HCT116 (cell line): ENCODE results near the gene PNISR. TPM values are rescaled to one million over a fixed set of nuclear protein-coding genes. Genes with fewer than 3 reads are reported as not detected.

ENCODE experiments used
- ATAC-seq: fragments of 200-7000 bp; cut with Tn5 transposase; 2 replicates; pipeline ENCODE4 v1.9.1; 2020; ENCODE audit warnings: mild to moderate bottlenecking, moderate library complexity
- BruUV-seq: library from RNA; stranded (reverse); fragments of 400-500 nt; replicated peaks from 2 replicates; lab custom pipeline; 2021; lab: Mats Ljungman, UMichigan
- CTCF ChIA-PET: fragments of 300-600 bp; sonication (Branson Sonifier 250); formaldehyde crosslinking; loops from one replicate; lab custom pipeline; 2021; ENCODE audit warnings: antibody characterized with exemption; lab: Charles Lee
- POLR2A ChIA-PET: fragments of 300-600, 350-600 bp; sonication (Branson Sonifier 250); formaldehyde crosslinking; loops from one replicate; lab custom pipeline; 2021; ENCODE audit warnings: antibody characterized with exemption; lab: Charles Lee
- RAD21 ChIA-PET, 2 experiments: fragments of 300-600 bp; sonication (Branson Sonifier 250); formaldehyde crosslinking; loops; one replicate each; lab custom pipeline; 2023; ENCODE audit warnings: low total read pairs in 2 of 2; ENCODE audit not compliant: uncharacterized antibody in 2 of 2, unreplicated experiment in 2 of 2, low non-redundant PET in 1 of 2; lab: Charles Lee
- DNase-seq: peaks from one replicate; pipeline ENCODE4 v3.0.0-alpha.2; 2010; ENCODE audit warnings: low read depth, low spot score
- H2AFZ ChIP-seq: fragments of 200-600 bp; shearing (Covaris generic), sonication (generic); 2 replicates; pipeline ENCODE4 v1.6.1; 2017; ENCODE audit warnings: low read depth, mixed run types, mixed read lengths, antibody characterized with exemption, low read length; ENCODE audit not compliant: poor library complexity, severe bottlenecking
- H3K27ac ChIP-seq: 2 replicates; pipeline ENCODE4 v1.5.1; 2012; ENCODE audit warnings: low read depth, low read length
- H3K27me3 ChIP-seq: fragments of 200-600 bp; sonication (generic); 2 replicates; pipeline ENCODE4 v1.6.1; 2016; ENCODE audit warnings: mixed run types, low read length, mixed read lengths; ENCODE audit not compliant: insufficient read depth
- H3K36me3 ChIP-seq, 2 experiments: fragments of 200-500 bp in 1 of 2; fragments of 200-600 bp in 1 of 2; sonication (Bioruptor generic) in 1 of 2; sonication (generic) in 1 of 2; 2 replicates each; pipeline versions ENCODE4 v1.5.1 to v1.6.1; 2014 to 2016; ENCODE audit warnings: low read length in 2 of 2, inconsistent platforms in 1 of 2, mixed read lengths in 1 of 2, mixed run types in 1 of 2; ENCODE audit not compliant: insufficient read depth in 2 of 2, control insufficient read depth in 1 of 2
- H3K4me1 ChIP-seq, 2 experiments: fragments of 200-600 bp in 1 of 2; sonication (generic) in 1 of 2; 2 replicates each; pipeline versions ENCODE4 v1.5.1 to v1.6.1; 2012 to 2017; ENCODE audit warnings: low read length in 2 of 2, inconsistent platforms in 1 of 2, mild to moderate bottlenecking in 1 of 2, mixed read lengths in 1 of 2, mixed run types in 1 of 2, moderate library complexity in 1 of 2; ENCODE audit not compliant: insufficient read depth in 2 of 2, control insufficient read depth in 1 of 2
- H3K4me2 ChIP-seq: fragments of 200-600 bp; sonication (generic); 2 replicates; pipeline ENCODE4 v1.6.1; 2017; ENCODE audit warnings: mixed run types, low read length, mixed read lengths
- H3K4me3 ChIP-seq, 2 experiments: fragments of 200-600 bp in 1 of 2; sonication (generic) in 1 of 2; replicated peaks in 1 of 2; 2 replicates each; pipeline ENCODE4 v1.5.1; 2011 to 2016; ENCODE audit warnings: low read length in 2 of 2, control low read depth in 1 of 2, low read depth in 1 of 2, mild to moderate bottlenecking in 1 of 2, mixed read lengths in 1 of 2, mixed run types in 1 of 2
- H3K79me2 ChIP-seq: fragments of 200-600 bp; sonication (generic); 2 replicates; pipeline ENCODE4 v1.6.1; 2017; ENCODE audit warnings: mild to moderate bottlenecking, mixed run types, low read length, moderate library complexity, mixed read lengths; ENCODE audit not compliant: insufficient read depth
- H3K9ac ChIP-seq: fragments of 200-600 bp; sonication (generic); 2 replicates; pipeline ENCODE4 v1.6.1; 2016; ENCODE audit warnings: low read length, mixed read lengths
- H3K9me2 ChIP-seq: fragments of 200-600 bp; sonication (generic), shearing (Covaris generic); 2 replicates; pipeline ENCODE4 v1.6.1; 2017; ENCODE audit warnings: mixed run types, mild to moderate bottlenecking, moderate library complexity; ENCODE audit not compliant: insufficient read depth
- H3K9me3 ChIP-seq, 2 experiments: fragments of 200-500 bp in 1 of 2; fragments of 200-600 bp in 1 of 2; sonication (Bioruptor generic) in 1 of 2; sonication (generic) in 1 of 2; 2 replicates each; pipeline ENCODE4 v1.6.1; 2014 to 2017; ENCODE audit warnings: low read length in 2 of 2, mixed read lengths in 2 of 2, inconsistent platforms in 1 of 2, low read depth in 1 of 2, mild to moderate bottlenecking in 1 of 2, mixed run types in 1 of 2, moderate library complexity in 1 of 2; ENCODE audit not compliant: control insufficient read depth in 1 of 2, insufficient read depth in 1 of 2
- H4K20me1 ChIP-seq: fragments of 200-600 bp; sonication (generic), shearing (Covaris generic); 2 replicates; pipeline ENCODE4 v1.6.1; 2017; ENCODE audit warnings: mixed run types, mild to moderate bottlenecking, moderate library complexity; ENCODE audit not compliant: insufficient read depth
- CBX3 ChIP-seq: IDR thresholded peaks from 2 replicates; pipeline ENCODE4 v1.6.1; 2012; ENCODE audit warnings: low read depth
- EGR1 ChIP-seq: IDR thresholded peaks from 2 replicates; pipeline ENCODE4 v1.6.1; 2012; ENCODE audit warnings: low read depth
- ELF1 ChIP-seq: IDR thresholded peaks from 2 replicates; pipeline ENCODE4 v1.6.1; 2012; ENCODE audit warnings: low read depth, borderline replicate concordance
- EZH2 ChIP-seq: fragments of 200-600 bp; sonication (generic); IDR thresholded peaks from 2 replicates; pipeline ENCODE4 v1.6.1; 2017; ENCODE audit warnings: antibody characterized with exemption, mixed run types
- FOSL1 ChIP-seq: IDR thresholded peaks from 2 replicates; pipeline ENCODE4 v1.6.1; 2012; ENCODE audit warnings: low read depth
- JUND ChIP-seq: IDR thresholded peaks from 2 replicates; pipeline ENCODE4 v1.6.1; 2012
- POLR2A ChIP-seq: IDR thresholded peaks from 2 replicates; pipeline ENCODE4 v1.7.0; 2011; ENCODE audit warnings: borderline replicate concordance; ENCODE audit not compliant: insufficient read depth, insufficient read length; ENCODE audit errors: extremely low read depth
- POLR2AphosphoS5 ChIP-seq: IDR thresholded peaks from 2 replicates; pipeline ENCODE4 v1.6.1; 2011; ENCODE audit warnings: mild to moderate bottlenecking, low read depth, low read length, moderate library complexity
- RAD21 ChIP-seq: IDR thresholded peaks from 2 replicates; pipeline ENCODE4 v1.6.1; 2012; ENCODE audit warnings: low read depth, mild to moderate bottlenecking
- SIN3A ChIP-seq: IDR thresholded peaks from 2 replicates; pipeline ENCODE4 v1.6.1; 2012; ENCODE audit warnings: low read depth
- SP1 ChIP-seq: IDR thresholded peaks from 2 replicates; pipeline ENCODE4 v1.6.1; 2012; ENCODE audit warnings: low read depth
- SRF ChIP-seq: IDR thresholded peaks from 2 replicates; pipeline ENCODE4 v1.6.1; 2012; ENCODE audit warnings: low read depth
- TCF7L2 ChIP-seq: IDR thresholded peaks from 2 replicates; pipeline ENCODE4 v1.7.0; 2011; ENCODE audit warnings: borderline replicate concordance, inconsistent platforms; ENCODE audit not compliant: insufficient read depth, insufficient read length; ENCODE audit errors: extremely low read depth
- YY1 ChIP-seq: IDR thresholded peaks from 2 replicates; pipeline ENCODE4 v1.6.1; 2011; ENCODE audit warnings: low read length, low read depth, moderate library complexity, mild to moderate bottlenecking; ENCODE audit not compliant: insufficient replicate concordance; ENCODE audit errors: extremely low read depth
- ZFX ChIP-seq: fragments of 450-650 bp; IDR thresholded peaks from 2 replicates; pipeline ENCODE4 v1.6.1; 2017
- ZNF274 ChIP-seq: fragments of 200-500 bp; sonication (Bioruptor generic); IDR thresholded peaks from 2 replicates; pipeline ENCODE4 v1.6.1; 2014; ENCODE audit warnings: mild to moderate bottlenecking, low read depth, low read length, inconsistent platforms
- intact Hi-C: fragments of 100-400 bp; cut with micrococcal nuclease; formaldehyde crosslinking; loops from 2 replicates; pipeline ENCODE4 v1.10.0; 2022
- total RNA-seq: library from RNA; stranded (reverse); gene quantifications from one replicate; pipeline ENCODE4 v1.2.1, GENCODE V29; 2021; ENCODE audit not compliant: unreplicated experiment
- TF ChIP-seq, protein P1 (sequence below), 3 experiments: fragments of 200-600 bp in 1 of 3; sonication (generic) in 1 of 3; IDR thresholded peaks in 2 of 3; conservative IDR thresholded peaks in 1 of 3; 2 replicates each; pipeline ENCODE4 v1.5.1; 2012 to 2017; ENCODE audit warnings: low read depth in 2 of 3, low read length in 2 of 3, antibody characterized with exemption in 1 of 3, borderline replicate concordance in 1 of 3, control low read depth in 1 of 3, mild to moderate bottlenecking in 1 of 3, mixed read lengths in 1 of 3, mixed run types in 1 of 3, moderate library complexity in 1 of 3; ENCODE audit not compliant: insufficient read depth in 1 of 3
- TF ChIP-seq, protein P2 (sequence below): IDR thresholded peaks from 2 replicates; pipeline ENCODE4 v1.6.1; 2012; ENCODE audit warnings: low read depth
- TF ChIP-seq, protein P3 (sequence below): IDR thresholded peaks from 2 replicates; pipeline ENCODE4 v1.6.1; 2012

The PNISR gene
- total RNA-seq, 1 experiment from 2014 or later = 97.1 TPM

DNA sequence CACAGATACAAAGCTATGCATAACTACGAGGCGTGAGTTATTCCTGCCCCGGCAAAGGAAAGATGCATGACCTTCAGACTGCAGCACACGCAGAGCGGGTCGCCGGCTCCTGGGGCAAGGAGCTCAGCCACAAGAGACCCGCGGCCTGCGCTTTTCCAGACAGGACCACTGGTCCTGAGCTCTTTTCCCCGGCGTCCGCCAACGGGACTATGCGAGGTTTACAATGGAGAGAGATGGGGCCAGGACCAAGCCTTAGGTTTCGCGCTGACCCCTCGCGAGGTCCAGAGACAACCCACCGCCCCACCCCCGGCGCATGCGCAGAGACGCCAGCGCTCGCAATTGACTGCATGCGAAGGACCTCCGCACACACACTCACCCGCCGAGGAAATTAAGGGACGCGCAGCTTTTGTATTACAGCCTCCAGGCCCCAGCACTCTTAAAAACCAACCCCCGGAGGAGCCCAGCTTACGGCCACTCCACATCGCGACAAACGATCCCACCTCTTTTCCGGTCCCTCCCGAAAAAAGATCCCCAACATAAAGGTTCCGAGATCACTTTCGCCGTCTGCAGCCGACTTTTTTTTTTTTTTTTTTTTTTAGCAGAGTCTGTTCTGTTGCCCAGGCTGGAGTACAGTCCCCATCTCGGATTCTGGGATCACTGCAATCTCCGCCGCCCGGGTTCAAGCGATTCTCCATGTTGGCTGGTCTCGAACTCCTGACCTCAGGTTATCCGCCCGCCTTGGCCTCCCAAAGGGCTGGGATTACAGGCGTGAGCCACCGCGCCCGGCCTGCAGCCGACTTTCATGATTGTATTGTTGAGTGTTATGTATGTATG lies 31.2 kb downstream of the PNISR start, which contains the start of gene COQ3 (continued):
- TF ChIP-seq SIN3A (peak; percentile 16; the same call in 1 of the 2 replicates), TCF7L2 (no peak), YY1 (peak; percentile 82), SP1 (no peak), RAD21 (no peak)

DNA sequence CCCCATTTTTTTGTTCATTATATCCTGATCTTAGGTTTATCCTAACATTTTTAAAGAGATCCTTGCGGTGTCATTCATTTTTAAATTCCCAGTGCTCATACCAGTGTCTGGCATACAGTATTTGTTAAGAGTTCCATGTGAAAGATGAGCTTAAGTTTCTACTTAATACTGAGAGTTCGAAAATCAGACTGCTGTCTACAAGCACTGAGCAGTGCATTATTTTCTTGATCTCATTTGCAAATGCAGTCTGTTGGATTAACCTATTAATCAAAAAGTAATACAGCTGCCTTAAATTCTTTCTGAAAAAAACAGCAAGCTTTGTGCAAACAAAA lies 31.8 kb downstream of the PNISR start:
- BruUV-seq = no TSS peak
- Histone ChIP-seq H3K27ac (peak overlapping the region; percentile 77), H3K9ac (peak overlapping the region; percentile 80), H3K9me2 (no peaks in the 10 kb centered on the region), H3K9me3 (no peaks in the 10 kb centered on the region), H3K27me3 (no peaks in the 10 kb centered on the region), H3K4me2 (peak overlapping the region; percentile 86), H3K79me2 (peaks cover 8% of the 10 kb centered on the region), H3K4me1 (peaks cover 7 to 12% of the 10 kb centered on the region in 2 experiments; a peak in 3 of 4 replicates), H3K4me3 (peak overlapping the region; percentile 76 to 91), H3K36me3 (peaks cover 0 to 3% of the 10 kb centered on the region in 2 experiments; a peak in 2 of 4 replicates), H4K20me1 (no peaks in the 10 kb centered on the region), H2AFZ (peak overlapping the region; percentile 80)
- DNase-seq = no peak
- CTCF ChIA-PET = interaction anchor here (0.9 to 1.0 kb wide), 2 partner anchors 43 to 59 kb away, joined by 3 read pairs; no protein-coding TSS in a partner anchor
- peak; percentile 17 for ATAC-seq
- TF ChIP-seq FOSL1 (no peak), SP1 (no peak), EZH2 (no peak), ZFX (no peak), JUND (no peak), POLR2AphosphoS5 (no peak), ZNF274 (no peak), EGR1 (no peak), YY1 (no peak), ELF1 (no peak), TCF7L2 (no peak), POLR2A (no peak), RAD21 (no peak), SRF (no peak), CBX3 (no peak)
- TF ChIP-seq, protein P1, sequence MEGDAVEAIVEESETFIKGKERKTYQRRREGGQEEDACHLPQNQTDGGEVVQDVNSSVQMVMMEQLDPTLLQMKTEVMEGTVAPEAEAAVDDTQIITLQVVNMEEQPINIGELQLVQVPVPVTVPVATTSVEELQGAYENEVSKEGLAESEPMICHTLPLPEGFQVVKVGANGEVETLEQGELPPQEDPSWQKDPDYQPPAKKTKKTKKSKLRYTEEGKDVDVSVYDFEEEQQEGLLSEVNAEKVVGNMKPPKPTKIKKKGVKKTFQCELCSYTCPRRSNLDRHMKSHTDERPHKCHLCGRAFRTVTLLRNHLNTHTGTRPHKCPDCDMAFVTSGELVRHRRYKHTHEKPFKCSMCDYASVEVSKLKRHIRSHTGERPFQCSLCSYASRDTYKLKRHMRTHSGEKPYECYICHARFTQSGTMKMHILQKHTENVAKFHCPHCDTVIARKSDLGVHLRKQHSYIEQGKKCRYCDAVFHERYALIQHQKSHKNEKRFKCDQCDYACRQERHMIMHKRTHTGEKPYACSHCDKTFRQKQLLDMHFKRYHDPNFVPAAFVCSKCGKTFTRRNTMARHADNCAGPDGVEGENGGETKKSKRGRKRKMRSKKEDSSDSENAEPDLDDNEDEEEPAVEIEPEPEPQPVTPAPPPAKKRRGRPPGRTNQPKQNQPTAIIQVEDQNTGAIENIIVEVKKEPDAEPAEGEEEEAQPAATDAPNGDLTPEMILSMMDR (IDR thresholded peaks at IDR 0.05 in 2 of 3, conservative IDR thresholded peaks at IDR 0.05 in 1 of 3; ENCODE audit: borderline replicate concordance in 1 of 3, insufficient read depth in 1 of 3, low read depth in 2 of 3, low read length in 2 of 3) = no peak
- TF ChIP-seq, protein P2, sequence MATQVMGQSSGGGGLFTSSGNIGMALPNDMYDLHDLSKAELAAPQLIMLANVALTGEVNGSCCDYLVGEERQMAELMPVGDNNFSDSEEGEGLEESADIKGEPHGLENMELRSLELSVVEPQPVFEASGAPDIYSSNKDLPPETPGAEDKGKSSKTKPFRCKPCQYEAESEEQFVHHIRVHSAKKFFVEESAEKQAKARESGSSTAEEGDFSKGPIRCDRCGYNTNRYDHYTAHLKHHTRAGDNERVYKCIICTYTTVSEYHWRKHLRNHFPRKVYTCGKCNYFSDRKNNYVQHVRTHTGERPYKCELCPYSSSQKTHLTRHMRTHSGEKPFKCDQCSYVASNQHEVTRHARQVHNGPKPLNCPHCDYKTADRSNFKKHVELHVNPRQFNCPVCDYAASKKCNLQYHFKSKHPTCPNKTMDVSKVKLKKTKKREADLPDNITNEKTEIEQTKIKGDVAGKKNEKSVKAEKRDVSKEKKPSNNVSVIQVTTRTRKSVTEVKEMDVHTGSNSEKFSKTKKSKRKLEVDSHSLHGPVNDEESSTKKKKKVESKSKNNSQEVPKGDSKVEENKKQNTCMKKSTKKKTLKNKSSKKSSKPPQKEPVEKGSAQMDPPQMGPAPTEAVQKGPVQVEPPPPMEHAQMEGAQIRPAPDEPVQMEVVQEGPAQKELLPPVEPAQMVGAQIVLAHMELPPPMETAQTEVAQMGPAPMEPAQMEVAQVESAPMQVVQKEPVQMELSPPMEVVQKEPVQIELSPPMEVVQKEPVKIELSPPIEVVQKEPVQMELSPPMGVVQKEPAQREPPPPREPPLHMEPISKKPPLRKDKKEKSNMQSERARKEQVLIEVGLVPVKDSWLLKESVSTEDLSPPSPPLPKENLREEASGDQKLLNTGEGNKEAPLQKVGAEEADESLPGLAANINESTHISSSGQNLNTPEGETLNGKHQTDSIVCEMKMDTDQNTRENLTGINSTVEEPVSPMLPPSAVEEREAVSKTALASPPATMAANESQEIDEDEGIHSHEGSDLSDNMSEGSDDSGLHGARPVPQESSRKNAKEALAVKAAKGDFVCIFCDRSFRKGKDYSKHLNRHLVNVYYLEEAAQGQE = no peak
- TF ChIP-seq, protein P3, sequence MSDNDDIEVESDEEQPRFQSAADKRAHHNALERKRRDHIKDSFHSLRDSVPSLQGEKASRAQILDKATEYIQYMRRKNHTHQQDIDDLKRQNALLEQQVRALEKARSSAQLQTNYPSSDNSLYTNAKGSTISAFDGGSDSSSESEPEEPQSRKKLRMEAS = no peak
- RAD21 ChIA-PET = no interaction called here
- intact Hi-C loops = loop anchor here (2.0 to 5.0 kb wide), 2 partner anchors 34 to 59 kb away; partner anchors contain the start of gene PNISR
- POLR2A ChIA-PET = interaction anchor here (0.7 to 1.3 kb wide), 10 partner anchors 9 to 63 kb away, joined by 3 to 7 read pairs (median 4); partner anchors contain the start of gene FAXC
